Measurements from ENCODE around the gene SSB.
"Not testable (repeated sequence)": the region's sequence is repeated elsewhere in the genome, so short reads cannot be mapped to it uniquely, and the experiment has no call there.

Gene SSB

GRCh38 chr2:169808221-169808620 is 9.6 kb downstream of the SSB start:
- no peak overlapping the region for H3K27ac ChIP-seq
- TF ChIP-seq ZFX (IDR thresholded peaks at IDR 0.05; ENCODE audit: borderline replicate concordance) (no peak), CTCF (IDR thresholded peaks at IDR 0.05) (no peak)

GRCh38 chr2:169815849-169816248 is 17.2 kb downstream of the SSB start:
- H3K27ac ChIP-seq: no peak overlapping the region
- TF ChIP-seq CTCF (IDR thresholded peaks at IDR 0.05): no peak
- TF ChIP-seq ZFX (IDR thresholded peaks at IDR 0.05; ENCODE audit: borderline replicate concordance): no peak

- not testable (repeated sequence) for H3K27ac ChIP-seq
Measured at GRCh38 chr2:169816961-169817360, 18.3 kb downstream of the SSB start.

GRCh38 chr2:169817369-169817768 is 18.7 kb downstream of the SSB start:
- not testable (repeated sequence) for H3K27ac ChIP-seq

- no peak for TF ChIP-seq ZFX (IDR thresholded peaks at IDR 0.05; ENCODE audit: borderline replicate concordance)
- no peak overlapping the region for H3K27ac ChIP-seq
Measured at GRCh38 chr2:169818241-169818640, 19.6 kb downstream of the SSB start.

- H3K27ac ChIP-seq: no peak overlapping the region
- TF ChIP-seq CTCF (IDR thresholded peaks at IDR 0.05) (no peak), ZFX (IDR thresholded peaks at IDR 0.05; ENCODE audit: borderline replicate concordance) (no peak)
Measured at GRCh38 chr2:169819106-169819505, 20.4 kb downstream of the SSB start.

- H3K27ac ChIP-seq: not testable (repeated sequence)
Measured at GRCh38 chr2:169820101-169820500, 21.4 kb downstream of the SSB start.

GRCh38 chr2:169822036-169822435 is 23.4 kb downstream of the SSB start:
- no peak overlapping the region for H3K27ac ChIP-seq
- no peak for TF ChIP-seq CTCF (IDR thresholded peaks at IDR 0.05)
- no peak for TF ChIP-seq ZFX (IDR thresholded peaks at IDR 0.05; ENCODE audit: borderline replicate concordance)

GRCh38 chr2:169822785-169823392 is 24.2 kb downstream of the SSB start:
- H3K27ac ChIP-seq: no peak overlapping the region
- TF ChIP-seq CTCF (IDR thresholded peaks at IDR 0.05) (no peak), ZFX (IDR thresholded peaks at IDR 0.05; ENCODE audit: borderline replicate concordance) (no peak)

GRCh38 chr2:169823996-169824372 is 25.3 kb downstream of the SSB start:
- no peak for TF ChIP-seq ZFX (IDR thresholded peaks at IDR 0.05; ENCODE audit: borderline replicate concordance)
- no peak for TF ChIP-seq CTCF (IDR thresholded peaks at IDR 0.05)
- peak overlapping the region; percentile 66 for H3K27ac ChIP-seq
